HEK293 (cell line): Measurements from ENCODE around the gene CENPM.

Source experiments
- FEZF1 ChIP-seq: fragments of 450-650 bp; formaldehyde crosslinking; IDR thresholded peaks from 2 replicates; pipeline ENCODE4 v1.5.1; 2016; ENCODE audit warnings: missing biosample characterization, missing genetic modification characterization
- KLF9 ChIP-seq: fragments of 450-650 bp; formaldehyde crosslinking; IDR thresholded peaks from 2 replicates; pipeline ENCODE4 v1.5.1; 2016; ENCODE audit warnings: missing biosample characterization, missing genetic modification characterization, low read depth
- PRDM4 ChIP-seq: fragments of 450-650 bp; formaldehyde crosslinking; IDR thresholded peaks from 2 replicates; pipeline ENCODE4 v1.5.1; 2017; ENCODE audit warnings: missing biosample characterization, missing genetic modification characterization
- SP2 ChIP-seq: fragments of 450-650 bp; formaldehyde crosslinking; IDR thresholded peaks from 2 replicates; pipeline ENCODE4 v1.5.1; 2016; ENCODE audit warnings: missing biosample characterization, missing genetic modification characterization
- TSHZ1 ChIP-seq: fragments of 450-650 bp; formaldehyde crosslinking; IDR thresholded peaks from 2 replicates; pipeline ENCODE4 v1.5.1; 2016; ENCODE audit warnings: missing biosample characterization, missing genetic modification characterization, borderline replicate concordance
- ZBTB48 ChIP-seq: fragments of 450-650 bp; formaldehyde crosslinking; IDR thresholded peaks from 2 replicates; pipeline ENCODE4 v1.5.1; 2016; ENCODE audit warnings: missing biosample characterization, missing genetic modification characterization
- ZFP41 ChIP-seq: fragments of 450-650 bp; formaldehyde crosslinking; IDR thresholded peaks from 2 replicates; pipeline ENCODE4 v1.5.1; 2016; ENCODE audit warnings: missing biosample characterization, missing genetic modification characterization, borderline replicate concordance
- ZNF202 ChIP-seq: fragments of 450-650 bp; formaldehyde crosslinking; IDR thresholded peaks from 2 replicates; pipeline ENCODE4 v1.5.1; 2016; ENCODE audit warnings: missing biosample characterization, missing genetic modification characterization, borderline replicate concordance
- ZNF223 ChIP-seq: fragments of 450-650 bp; formaldehyde crosslinking; IDR thresholded peaks from 2 replicates; pipeline ENCODE4 v1.5.1; 2016; ENCODE audit warnings: missing biosample characterization, missing genetic modification characterization
- ZNF311 ChIP-seq: fragments of 450-650 bp; formaldehyde crosslinking; IDR thresholded peaks from 2 replicates; pipeline ENCODE4 v1.5.1; 2017; ENCODE audit warnings: missing biosample characterization, missing genetic modification characterization, borderline replicate concordance
- ZNF501 ChIP-seq: fragments of 450-650 bp; formaldehyde crosslinking; IDR thresholded peaks from 2 replicates; pipeline ENCODE4 v1.5.1; 2016; ENCODE audit warnings: missing biosample characterization, missing genetic modification characterization
- ZNF518A ChIP-seq: fragments of 450-650 bp; formaldehyde crosslinking; conservative IDR thresholded peaks from 2 replicates; pipeline ENCODE4 v1.5.1; 2016; ENCODE audit warnings: low read depth, missing biosample characterization, missing genetic modification characterization
- ZNF654 ChIP-seq: fragments of 450-650 bp; formaldehyde crosslinking; IDR thresholded peaks from 2 replicates; pipeline ENCODE4 v1.5.1; 2016; ENCODE audit warnings: low read depth, missing biosample characterization, missing genetic modification characterization
- ZNF660 ChIP-seq: fragments of 450-650 bp; IDR thresholded peaks from 2 replicates; pipeline ENCODE4 v1.5.1; 2018; ENCODE audit warnings: missing biosample characterization, mild to moderate bottlenecking, missing genetic modification characterization
- ZNF701 ChIP-seq: fragments of 450-650 bp; formaldehyde crosslinking; IDR thresholded peaks from 2 replicates; pipeline ENCODE4 v1.5.1; 2016; ENCODE audit warnings: missing biosample characterization, missing genetic modification characterization
- ZNF747 ChIP-seq: fragments of 450-650 bp; formaldehyde crosslinking; IDR thresholded peaks from 2 replicates; pipeline ENCODE4 v1.5.1; 2016; ENCODE audit warnings: missing biosample characterization, missing genetic modification characterization
- ZNF768 ChIP-seq: fragments of 450-650 bp; formaldehyde crosslinking; IDR thresholded peaks from 2 replicates; pipeline ENCODE4 v1.5.1; 2018; ENCODE audit warnings: missing biosample characterization, mild to moderate bottlenecking, missing genetic modification characterization
- ZNF791 ChIP-seq: fragments of 450-650 bp; formaldehyde crosslinking; IDR thresholded peaks from 2 replicates; pipeline ENCODE4 v1.5.1; 2016; ENCODE audit warnings: missing biosample characterization, missing genetic modification characterization
- ZNF843 ChIP-seq: fragments of 450-650 bp; formaldehyde crosslinking; IDR thresholded peaks from 2 replicates; pipeline ENCODE4 v1.5.1; 2016; ENCODE audit warnings: missing biosample characterization, missing genetic modification characterization
- TF ChIP-seq, protein P1 (sequence below): fragments of 450-650 bp; formaldehyde crosslinking; IDR thresholded peaks from 2 replicates; pipeline ENCODE4 v1.5.1; 2016; ENCODE audit warnings: missing biosample characterization, missing genetic modification characterization
- TF ChIP-seq, protein P2 (sequence below): fragments of 450-650 bp; formaldehyde crosslinking; IDR thresholded peaks from 2 replicates; pipeline ENCODE4 v1.5.1; 2016; ENCODE audit warnings: missing biosample characterization, missing genetic modification characterization
- TF ChIP-seq, protein P3 (sequence below): fragments of 450-650 bp; formaldehyde crosslinking; IDR thresholded peaks from 2 replicates; pipeline ENCODE4 v1.5.1; 2016; ENCODE audit warnings: missing biosample characterization, missing genetic modification characterization, borderline replicate concordance

The CENPM gene

DNA sequence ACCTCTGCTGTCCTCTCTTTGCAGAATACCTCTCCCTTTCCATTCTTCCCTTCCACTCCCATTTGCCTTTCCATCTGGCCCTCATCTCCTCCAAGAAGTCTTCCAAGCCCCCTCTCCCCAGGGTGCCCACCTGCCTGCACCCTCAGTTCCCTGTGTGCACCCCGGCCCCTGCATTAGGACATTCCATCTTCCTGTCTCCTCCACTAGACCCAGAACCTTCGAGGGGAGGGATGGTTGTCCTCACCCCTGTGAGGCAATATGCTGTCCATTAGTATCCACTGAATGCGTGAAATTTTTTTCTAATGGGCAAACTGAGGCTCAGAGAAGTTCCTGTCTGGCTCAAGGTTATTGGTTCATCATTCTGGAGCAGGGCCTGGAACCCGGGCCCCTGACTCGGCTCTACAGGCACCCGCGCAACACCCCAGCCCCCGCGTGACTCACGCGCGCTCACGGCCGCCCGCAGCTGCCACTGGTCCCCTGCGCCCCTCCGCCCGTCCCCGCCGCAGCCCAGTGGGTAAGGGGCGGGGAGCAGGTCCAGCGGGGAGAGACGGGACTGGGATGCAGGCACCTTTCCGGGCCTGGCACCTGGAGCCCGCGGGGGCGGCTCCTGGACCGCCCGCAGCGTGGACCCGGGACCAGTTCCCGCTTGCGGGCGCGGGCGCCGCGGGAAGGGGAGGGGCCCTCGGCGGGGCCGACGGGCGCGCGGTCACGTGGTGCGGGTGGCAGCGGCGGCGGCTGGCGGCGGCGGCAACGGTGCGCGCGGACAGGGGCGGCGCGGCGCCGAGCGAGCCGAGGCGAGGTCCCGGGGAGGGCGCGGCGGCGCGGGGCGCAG is 29.3 kb upstream of the CENPM start (continued):
- TF ChIP-seq TSHZ1 (tag by site-specific recombination), result no peak
- TF ChIP-seq ZFP41 (tag by site-specific recombination), result no peak
- TF ChIP-seq ZNF518A, result no peak
- no peak for TF ChIP-seq ZNF202
- TF ChIP-seq PRDM4 (tag by site-specific recombination), result no peak
- no peak for TF ChIP-seq ZNF747 (tag by site-specific recombination)
- TF ChIP-seq, protein P1, sequence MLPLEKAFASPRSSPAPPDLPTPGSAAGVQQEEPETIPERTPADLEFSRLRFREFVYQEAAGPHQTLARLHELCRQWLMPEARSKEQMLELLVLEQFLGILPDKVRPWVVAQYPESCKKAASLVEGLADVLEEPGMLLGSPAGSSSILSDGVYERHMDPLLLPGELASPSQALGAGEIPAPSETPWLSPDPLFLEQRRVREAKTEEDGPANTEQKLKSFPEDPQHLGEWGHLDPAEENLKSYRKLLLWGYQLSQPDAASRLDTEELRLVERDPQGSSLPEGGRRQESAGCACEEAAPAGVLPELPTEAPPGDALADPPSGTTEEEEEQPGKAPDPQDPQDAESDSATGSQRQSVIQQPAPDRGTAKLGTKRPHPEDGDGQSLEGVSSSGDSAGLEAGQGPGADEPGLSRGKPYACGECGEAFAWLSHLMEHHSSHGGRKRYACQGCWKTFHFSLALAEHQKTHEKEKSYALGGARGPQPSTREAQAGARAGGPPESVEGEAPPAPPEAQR (tag by site-specific recombination), result no peak
- TF ChIP-seq ZNF768 (tag by site-specific recombination), result no peak
- no peak for TF ChIP-seq FEZF1
- 0 out of 2 replicates have a peak, but pooled peaks have one; percentile 24 for TF ChIP-seq ZBTB48 (tag by site-specific recombination)
- TF ChIP-seq KLF9 (tag by site-specific recombination), result peak; percentile 56
- TF ChIP-seq ZNF223 (tag by site-specific recombination), result no peak
- TF ChIP-seq SP2, result no peak
- no peak for TF ChIP-seq ZNF843 (tag by site-specific recombination)
- no peak for TF ChIP-seq ZNF501 (tag by site-specific recombination)
- TF ChIP-seq, protein P2, sequence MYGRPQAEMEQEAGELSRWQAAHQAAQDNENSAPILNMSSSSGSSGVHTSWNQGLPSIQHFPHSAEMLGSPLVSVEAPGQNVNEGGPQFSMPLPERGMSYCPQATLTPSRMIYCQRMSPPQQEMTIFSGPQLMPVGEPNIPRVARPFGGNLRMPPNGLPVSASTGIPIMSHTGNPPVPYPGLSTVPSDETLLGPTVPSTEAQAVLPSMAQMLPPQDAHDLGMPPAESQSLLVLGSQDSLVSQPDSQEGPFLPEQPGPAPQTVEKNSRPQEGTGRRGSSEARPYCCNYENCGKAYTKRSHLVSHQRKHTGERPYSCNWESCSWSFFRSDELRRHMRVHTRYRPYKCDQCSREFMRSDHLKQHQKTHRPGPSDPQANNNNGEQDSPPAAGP (tag by site-specific recombination), result no peak
- TF ChIP-seq, protein P3, sequence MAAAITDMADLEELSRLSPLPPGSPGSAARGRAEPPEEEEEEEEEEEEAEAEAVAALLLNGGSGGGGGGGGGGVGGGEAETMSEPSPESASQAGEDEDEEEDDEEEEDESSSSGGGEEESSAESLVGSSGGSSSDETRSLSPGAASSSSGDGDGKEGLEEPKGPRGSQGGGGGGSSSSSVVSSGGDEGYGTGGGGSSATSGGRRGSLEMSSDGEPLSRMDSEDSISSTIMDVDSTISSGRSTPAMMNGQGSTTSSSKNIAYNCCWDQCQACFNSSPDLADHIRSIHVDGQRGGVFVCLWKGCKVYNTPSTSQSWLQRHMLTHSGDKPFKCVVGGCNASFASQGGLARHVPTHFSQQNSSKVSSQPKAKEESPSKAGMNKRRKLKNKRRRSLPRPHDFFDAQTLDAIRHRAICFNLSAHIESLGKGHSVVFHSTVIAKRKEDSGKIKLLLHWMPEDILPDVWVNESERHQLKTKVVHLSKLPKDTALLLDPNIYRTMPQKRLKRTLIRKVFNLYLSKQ (tag by site-specific recombination), result no peak
- TF ChIP-seq ZNF654, result no peak
- no peak for TF ChIP-seq ZNF660 (tag by site-specific recombination)
- TF ChIP-seq ZNF791 (tag by site-specific recombination), result no peak
- TF ChIP-seq ZNF311 (tag by site-specific recombination), result no peak
- TF ChIP-seq ZNF701 (tag by site-specific recombination), result no peak
